NCI-H510A treated with DMSO at 0.1 percent for 48 hours (cell line): ENCODE data around the gene MAVS.
"Not testable (repeated sequence)": the region's sequence is repeated elsewhere in the genome, so short reads cannot be mapped to it uniquely, and the experiment has no call there.

Experiments
- DNase-seq: peaks from one replicate; lab custom pipeline; 2025; lab: John Stamatoyannopoulos, UW

MAVS gene

DNA sequence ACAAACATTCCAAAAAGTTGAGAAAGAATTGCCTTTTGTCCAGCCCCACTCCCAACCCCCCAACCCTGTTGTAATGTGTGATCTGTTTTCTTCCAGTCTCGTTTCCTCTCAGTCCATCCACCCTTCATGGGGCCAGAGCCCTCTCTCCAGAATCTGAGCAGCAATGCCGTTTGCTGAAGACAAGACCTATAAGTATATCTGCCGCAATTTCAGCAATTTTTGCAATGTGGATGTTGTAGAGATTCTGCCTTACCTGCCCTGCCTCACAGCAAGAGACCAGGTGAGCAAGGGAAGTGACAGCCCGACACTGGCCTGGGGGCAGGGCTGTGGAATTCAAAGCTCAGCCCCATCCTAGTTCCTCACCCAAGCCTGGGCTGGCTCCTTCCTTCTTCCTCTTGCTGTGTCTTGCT lies 7.8 kb downstream of the MAVS start:
- no peak for DNase-seq

DNA sequence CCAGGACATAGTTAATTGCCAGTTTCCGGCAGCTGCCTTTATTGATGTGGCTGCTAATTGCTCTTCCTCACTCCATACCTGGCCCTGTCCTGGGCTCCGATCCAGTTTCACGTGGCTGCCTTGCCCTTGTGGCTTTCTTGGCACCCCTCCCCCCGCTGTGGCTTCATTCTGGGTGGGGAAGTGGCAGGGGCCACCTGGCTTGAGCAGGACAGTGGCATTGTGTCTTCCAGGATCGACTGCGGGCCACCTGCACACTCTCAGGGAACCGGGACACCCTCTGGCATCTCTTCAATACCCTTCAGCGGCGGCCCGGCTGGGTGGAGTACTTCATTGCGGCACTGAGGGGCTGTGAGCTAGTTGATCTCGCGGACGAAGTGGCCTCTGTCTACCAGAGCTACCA lies 10.8 kb downstream of the MAVS start:
- DNase-seq = no peak

DNA sequence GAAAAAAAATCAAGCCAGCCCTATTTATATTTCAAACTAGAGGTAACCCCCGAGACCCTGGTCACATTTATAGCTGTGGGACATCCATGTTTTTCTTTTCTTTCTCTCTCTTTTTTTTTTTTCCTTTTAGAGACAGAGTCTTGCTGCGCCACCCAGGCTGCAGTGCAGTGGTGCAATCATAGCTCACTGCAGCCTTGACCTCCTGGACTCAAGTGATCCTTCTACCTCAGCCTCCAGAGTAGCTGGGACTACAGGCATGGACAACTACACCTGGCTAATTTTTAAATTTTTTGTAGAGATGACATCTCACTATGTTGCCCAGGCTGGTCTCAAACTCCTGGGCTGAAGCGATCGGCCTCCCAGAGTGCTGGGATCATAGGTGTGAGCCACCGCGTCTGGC lies 12.1 kb downstream of the MAVS start:
- no peak for DNase-seq

DNA sequence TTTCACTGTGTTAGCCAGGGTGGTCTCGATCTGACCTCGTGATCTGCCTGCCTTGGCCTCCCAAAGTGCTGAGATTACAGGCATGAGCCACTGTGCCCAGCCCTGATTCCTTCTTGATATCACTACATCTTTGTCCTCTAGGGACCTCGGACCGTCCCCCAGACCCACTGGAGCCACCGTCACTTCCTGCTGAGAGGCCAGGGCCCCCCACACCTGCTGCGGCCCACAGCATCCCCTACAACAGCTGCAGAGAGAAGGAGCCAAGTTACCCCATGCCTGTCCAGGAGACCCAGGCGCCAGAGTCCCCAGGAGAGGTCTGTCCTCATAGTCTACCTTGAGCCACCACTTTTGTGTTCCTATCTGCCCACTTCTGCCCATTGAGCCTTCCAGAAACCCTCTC lies 14.6 kb downstream of the MAVS start:
- DNase-seq = no peak

DNA sequence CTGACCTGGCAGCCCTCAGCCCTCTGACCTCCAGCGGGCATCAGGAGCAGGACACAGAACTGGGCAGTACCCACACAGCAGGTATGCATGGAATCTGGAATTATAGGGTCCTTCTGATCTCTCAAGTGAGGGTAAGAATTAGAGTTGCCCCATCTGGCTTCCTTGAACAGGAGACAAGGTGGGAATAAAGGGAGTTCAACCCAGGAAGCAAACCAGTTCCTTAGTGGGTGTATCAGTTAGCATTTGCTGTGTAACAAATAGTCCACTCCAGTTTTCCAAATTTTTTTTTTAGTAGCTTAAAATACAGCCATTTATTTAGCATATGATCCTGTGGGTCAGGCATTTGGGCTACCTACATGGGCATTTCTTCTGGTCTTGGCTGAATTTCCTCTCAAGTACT lies 15.7 kb downstream of the MAVS start:
- no peak for DNase-seq

DNA sequence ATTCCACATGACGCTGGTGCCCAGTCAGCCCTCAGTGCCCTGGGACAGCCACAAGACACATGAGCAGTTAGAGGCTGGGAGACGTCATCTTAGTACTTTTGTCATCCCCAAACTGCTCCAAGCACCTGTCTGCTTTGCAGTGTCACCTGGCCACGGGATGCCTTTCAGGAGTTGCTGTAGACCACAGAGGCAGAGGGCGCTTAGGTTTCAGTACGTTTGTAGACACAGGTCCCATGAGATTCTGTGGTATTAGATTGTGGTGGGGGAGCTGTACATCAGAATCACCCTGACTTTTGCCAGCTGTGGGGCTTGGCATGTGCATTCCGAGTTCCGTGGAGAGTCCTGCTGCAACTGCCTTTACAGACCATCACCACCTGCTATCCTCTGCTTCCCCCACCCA lies 16.7 kb downstream of the MAVS start:
- DNase-seq = no peak

DNA sequence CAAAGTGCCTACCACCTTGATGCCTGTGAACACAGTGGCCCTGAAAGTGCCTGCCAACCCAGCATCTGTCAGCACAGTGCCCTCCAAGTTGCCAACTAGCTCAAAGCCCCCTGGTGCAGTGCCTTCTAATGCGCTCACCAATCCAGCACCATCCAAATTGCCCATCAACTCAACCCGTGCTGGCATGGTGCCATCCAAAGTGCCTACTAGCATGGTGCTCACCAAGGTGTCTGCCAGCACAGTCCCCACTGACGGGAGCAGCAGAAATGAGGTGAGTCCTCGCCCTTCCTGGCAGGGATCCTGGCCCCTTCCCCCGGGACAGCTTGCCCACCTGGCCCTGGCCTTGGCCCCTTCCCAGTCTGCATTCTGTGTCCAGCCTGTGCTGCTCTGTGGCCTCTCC lies 17.9 kb downstream of the MAVS start:
- DNase-seq = no peak

DNA sequence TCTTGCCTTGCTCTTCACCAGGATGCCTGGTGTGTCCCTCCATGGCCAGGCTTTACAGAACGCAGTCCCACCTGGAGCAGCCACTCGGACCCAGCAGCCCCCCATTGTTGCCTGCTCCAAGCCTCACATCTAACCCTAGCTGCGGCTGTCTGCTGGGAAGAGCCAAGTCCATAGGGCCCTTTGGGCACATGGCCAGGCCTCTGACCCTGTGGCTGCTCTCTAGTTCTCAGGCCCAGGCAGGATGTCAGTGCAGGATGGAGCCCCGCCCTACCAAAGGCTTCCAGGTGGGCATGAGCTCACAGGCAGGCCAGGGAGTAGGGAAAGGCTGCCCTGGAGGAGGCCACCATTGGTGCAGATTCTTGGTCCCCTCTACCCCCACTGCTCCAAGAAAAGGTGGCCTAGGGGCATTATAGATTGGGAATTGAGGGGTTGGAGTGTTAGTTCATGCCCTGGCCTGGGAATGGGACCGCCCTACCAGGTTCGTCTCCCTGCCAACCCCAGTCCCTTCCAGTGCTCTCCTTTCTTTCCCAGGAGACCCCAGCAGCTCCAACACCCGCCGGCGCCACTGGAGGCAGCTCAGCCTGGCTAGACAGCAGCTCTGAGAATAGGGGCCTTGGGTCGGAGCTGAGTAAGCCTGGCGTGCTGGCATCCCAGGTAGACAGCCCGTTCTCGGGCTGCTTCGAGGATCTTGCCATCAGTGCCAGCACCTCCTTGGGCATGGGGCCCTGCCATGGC lies 18.7 kb downstream of the MAVS start:
- no peak for DNase-seq

DNA sequence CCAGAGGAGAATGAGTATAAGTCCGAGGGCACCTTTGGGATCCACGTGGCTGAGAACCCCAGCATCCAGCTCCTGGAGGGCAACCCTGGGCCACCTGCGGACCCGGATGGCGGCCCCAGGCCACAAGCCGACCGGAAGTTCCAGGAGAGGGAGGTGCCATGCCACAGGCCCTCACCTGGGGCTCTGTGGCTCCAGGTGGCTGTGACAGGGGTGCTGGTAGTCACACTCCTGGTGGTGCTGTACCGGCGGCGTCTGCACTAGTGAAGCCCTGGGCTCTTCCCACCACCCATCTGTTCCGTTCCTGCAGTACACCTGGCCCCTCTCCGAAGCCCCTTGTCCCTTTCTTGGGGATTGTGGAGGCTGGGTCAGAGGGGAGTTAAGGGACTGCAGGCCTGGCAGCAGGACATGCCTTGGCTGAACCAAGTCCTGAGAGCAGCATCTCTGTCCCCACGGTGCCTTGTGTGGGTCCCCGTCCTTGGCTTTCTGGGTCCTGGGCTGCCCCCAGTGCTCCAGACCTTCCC lies 19.3 kb downstream of the MAVS start:
- no peak for DNase-seq

DNA sequence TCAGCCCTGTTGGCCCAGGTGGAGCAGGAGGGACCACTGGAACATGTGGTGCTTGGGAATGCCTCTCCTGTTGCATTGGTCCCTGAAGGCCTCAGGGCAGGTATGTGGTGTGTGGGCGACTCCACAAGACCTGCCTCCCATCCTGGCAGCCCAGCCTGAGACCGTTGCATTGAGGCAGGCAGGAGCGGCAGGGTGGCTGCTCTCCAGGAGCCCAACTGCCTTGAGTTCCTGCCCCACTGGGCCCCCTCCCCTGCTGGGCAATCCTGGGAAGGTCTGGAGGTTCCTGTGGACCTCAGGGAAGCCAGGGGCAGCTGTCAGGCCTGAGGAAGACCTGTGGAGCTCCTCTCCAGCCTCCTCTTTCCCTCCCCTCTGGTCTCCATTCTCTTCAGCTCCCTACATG lies 19.8 kb downstream of the MAVS start:
- no peak for DNase-seq

DNA sequence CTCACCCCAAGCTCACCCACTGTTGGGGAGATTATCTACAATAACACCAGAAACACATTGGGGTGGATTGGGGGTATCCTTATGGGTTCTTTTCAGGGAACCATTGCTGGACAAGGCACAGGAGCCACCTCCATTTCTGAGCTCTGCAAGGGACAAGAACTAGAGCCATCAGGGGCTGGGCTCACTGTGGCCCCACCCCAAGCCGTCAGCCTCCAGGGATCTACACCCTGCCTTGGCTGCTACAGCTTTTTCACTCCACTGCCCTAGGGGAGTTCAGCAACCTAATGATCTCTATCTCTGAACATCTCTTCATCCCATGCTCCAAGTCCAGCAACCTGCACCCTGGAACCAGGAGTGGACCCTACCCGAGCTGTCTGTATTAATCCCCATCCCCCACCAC lies 21.2 kb downstream of the MAVS start:
- DNase-seq = no peak

DNA sequence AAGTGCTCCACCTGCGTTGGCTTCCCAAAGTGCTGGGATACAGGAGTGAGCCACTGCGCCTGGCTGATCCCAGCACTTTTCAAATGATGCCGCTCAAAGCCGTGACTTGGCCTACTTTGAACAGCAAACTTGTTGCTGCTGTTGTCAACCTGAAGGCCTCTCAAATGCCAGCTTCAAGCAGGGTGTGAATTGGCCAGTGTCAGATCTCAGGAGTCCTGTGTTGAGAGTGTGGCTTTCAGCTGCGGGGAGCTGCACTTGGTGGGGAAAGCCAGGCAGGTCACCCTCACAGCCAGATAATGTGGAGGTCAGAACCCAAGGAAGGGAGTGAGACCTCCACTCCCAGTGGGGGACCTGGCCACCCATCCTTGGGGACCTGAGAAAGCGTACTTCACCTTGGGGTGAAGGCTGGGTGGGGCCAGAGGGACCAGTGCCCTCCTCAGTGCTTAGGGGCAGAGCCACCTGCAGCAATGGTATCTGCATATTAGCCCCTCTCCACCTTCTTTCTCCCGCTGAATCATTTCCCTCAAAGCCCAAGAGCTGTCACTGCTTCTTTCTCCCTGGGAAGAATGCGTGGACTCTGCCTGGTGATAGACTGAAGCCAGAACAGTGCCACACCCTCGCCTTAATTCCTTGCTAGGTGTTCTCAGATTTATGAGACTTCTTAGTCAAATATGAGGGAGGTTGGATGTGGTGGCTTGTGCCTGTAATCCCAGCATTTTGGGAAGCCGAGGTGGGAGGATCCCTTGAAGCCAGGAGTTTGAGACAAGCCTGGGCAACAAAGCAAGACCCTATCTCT lies 23.4 kb downstream of the MAVS start:
- no peak for DNase-seq

DNA sequence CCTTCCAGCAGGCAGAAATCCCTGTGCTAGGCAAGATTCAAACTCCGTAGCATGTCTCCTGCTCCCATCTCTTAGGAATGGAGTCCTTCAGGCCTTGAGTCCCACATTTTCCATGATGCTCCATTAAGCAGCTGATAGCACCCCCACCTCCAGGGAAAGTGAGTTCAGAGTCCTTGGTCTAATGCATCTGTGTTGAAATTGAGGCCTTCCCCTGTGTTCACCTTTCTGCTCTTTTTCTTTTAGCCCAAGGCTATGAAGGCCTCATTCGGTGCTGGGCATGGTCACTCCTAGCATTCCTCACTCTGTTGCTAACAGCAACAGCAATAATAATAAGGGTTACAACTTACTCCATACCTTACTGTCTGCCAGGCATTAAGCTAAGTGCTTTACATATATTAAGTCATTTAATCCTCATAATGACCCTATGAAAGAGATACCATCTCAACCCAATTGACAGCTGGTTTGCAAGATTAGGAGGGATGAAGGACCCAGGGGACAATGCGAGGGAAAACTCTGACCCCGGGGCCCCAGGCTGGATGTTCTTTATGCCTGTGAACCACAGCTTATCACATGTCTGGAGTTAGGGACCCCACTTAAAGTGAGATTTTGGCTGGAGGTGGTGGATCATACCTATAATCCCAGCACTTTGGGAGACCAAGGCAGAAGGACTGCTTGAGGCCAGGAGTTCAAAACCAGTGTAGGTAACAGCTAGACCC lies 25.1 kb downstream of the MAVS start:
- DNase-seq = no peak

DNA sequence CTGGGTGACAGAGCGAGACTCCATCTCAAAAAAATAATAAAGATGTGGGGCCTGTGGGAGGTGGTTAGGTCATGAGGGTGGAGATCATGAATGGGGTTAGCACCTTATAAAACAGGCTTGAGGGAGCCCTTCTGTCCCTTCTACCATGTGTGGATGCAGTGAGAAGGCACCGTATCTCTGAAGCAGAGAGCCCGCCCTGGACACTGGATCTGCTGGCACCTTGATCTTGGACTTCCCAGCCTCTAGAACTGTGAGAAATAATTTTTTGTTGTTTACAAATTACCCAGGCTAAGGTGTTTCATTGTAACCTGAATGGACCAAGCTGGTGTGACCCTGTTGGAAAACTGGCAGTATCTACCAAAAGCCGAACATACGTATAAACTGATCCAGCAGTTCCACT lies 26.9 kb downstream of the MAVS start:
- DNase-seq = no peak

DNA sequence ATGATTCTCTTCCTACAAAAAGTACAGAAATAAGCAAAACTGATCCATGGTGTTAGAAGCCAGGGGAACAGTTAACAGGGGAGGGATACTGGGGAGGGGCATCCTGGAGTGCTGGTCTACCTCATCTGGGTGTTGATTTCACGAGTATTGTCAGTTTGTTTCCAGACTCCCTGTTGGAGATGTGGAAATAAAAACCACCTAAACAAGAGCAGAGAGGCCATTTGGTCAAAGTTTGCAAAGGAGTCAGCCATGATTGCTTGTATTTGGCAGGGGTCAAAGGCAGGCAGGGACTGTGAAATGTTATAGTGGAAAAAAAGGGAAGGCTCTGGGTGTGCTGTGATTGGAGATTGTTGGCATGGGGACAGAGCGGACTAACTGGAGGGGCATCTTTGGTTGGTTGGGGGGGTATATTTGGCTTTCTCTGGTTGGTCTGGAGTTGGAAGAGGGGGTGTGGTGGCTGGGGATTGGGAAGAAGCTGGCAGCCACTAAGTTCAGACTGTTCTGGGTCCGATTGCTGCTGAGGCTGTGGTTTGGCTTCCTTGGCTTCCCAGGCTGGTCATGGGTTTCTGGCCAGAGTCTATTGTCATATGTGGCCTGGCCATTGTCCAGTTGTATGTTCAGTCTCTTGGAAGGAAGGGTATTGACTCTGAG lies 27.7 kb downstream of the MAVS start:
- DNase-seq = no peak

DNA sequence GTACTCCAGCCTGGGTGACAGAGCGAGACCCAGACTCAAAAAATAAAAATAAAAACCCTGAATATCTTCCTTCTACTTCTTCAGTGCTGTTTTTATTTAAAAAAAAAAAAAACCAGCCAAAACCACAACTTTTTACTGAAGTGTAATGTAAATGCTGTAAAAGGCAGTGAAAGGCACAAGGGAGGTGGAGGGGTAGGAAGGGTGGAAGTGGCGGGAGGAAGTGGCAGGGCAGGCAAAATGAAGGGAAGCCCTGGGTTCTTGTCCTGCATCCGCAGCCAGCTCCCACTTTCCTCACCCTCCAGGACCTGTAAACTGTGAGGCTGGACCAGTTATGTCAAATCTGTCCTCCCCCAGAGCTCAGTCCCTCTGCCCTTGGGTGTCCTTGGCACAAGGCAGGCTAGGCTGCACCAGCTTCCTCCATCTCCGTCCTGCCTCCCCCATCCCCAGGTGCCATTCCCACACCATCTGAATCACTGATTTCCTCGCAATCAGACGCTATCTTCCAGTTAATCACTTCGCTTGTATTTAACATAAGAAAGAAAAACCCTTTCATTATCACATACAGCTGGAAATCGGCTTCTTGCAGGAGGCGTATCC lies 28.8 kb downstream of the MAVS start:
- DNase-seq = no peak

DNA sequence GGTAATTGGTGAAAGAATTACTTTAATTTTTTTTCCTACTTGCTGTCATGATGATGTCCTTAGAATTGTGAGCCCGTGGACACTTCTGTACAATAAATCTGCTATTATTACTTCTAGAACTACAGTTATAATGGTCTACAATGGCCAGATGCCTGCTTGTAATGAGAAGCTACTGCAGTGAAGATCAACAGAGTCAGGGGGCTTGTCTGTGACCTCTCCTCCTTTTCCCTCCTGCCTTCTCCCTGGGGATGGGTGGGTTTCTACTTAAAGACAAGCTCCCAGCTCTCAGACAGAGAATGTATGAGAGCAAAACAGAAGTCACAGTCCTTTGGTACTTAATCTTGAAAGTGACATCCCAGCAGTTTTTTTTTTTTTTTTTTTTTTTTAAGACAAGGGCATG lies 29.4 kb downstream of the MAVS start:
- DNase-seq = no peak

DNA sequence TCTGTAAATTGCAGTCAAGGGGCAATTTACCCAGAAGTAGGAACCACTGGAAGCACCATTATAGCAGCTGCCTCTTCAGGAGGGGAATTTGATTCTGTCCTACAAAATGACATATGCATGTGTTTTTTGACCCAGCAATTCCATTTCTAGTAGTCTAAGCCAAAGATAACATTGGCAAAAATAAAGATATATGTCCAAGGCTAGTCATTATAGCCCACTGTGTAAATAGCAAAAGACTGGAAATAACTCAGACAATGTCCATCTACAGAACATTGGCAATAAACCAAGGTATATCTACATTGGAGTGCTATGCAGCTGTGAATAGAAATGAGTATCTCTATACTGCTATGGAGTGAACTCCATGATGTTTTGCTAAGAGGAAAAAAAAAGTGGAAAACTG lies 30.0 kb downstream of the MAVS start:
- DNase-seq = no peak

DNA sequence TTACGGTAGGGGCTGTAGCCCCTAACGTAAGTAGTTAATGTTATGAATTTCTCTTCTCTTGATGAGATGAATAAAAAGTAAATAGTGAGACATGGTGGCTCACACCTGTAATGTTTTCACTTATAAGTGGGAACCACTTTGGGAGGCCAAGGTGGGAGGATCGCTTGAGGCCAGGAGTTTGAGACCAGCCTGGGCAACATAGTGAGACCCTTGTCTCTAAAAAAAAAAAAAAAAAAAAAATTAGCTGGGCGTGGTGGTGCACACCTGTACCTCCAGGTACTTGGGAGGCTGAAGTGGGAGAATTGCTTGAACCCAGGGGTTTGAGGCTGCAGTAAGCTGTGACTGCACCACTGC lies 32.3 kb downstream of the MAVS start:
- not testable (repeated sequence) for DNase-seq

DNA sequence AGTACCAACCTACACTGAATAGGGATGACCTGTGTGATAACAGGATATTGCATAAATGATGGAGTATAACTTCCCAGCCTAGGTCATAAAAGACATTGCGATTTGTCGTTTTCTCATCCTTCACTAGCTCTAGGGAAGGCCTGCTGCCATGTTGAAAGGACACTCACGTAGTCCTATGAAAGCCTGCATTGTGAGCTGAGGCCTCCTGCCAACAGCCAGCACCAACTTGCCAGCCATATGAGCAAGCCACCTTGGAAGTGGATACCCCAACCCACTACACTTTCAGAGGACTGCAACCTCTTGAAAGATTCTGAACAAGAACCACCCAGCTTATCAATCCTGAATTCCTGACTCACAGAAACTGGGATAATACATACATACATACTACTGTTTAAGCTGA lies 39.1 kb downstream of the MAVS start:
- DNase-seq = no peak

DNA sequence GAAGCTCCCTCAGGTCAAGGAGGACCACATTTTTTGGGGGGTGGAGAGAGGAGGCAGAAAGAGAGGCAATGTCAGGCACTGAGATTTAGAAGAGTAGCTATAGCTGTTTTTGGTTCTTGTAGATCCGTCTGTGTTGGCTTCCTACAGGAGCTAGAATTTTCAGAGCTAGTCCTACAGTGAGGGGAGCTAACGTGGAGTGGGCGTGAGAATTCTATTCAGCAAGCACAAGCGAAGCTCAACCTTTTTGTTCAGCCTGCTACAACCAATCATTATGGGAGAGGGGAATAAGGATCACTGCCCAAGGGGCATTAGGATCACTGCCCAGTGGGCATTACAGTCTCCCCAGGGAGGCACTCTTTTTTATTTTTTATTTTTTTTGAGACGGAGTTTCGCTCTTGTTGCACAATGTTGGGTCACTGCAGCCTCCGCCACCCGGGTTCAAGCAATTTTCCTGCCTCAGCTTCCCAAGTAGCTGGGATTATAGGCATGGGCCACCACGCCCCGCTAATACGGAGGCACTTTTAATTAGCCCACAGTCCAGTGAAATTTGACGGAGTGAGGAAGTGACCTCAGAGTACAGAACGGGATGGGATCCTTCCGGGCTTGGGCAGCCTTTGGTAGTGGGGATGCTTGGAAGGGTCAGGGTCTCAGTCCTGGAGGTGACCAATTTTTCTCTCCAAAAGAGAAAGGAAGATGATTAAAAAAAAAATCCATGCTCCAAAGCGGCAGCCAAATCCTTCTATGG lies 41.4 kb downstream of the MAVS start:
- peak; percentile 58 for DNase-seq
